ENCODE data around the gene LRTM1.
A peak's percentile ranks its signal among the peaks of the same experiment; 100 is the strongest.

LRTM1 gene

DNA sequence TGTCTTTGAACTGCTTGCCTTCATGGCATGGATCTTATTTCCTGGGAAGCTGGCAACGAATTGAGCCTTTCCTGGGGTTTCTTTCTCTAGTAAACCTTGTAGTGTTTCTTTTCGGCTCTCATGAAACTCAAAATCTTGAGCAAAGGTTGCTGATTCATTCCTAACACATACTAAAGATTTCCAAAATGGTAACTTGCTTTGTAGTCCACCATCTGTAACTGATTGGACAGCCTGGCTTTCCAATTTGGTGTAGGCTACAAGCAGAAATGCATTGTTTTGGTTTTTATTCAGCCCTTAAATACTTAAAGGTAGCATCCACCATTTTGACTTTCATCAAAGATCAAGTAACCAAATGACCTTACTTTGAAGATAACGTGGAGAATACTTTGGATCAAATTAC is 38.1 kb downstream of the LRTM1 start:
- DNase-seq = no peak

DNA sequence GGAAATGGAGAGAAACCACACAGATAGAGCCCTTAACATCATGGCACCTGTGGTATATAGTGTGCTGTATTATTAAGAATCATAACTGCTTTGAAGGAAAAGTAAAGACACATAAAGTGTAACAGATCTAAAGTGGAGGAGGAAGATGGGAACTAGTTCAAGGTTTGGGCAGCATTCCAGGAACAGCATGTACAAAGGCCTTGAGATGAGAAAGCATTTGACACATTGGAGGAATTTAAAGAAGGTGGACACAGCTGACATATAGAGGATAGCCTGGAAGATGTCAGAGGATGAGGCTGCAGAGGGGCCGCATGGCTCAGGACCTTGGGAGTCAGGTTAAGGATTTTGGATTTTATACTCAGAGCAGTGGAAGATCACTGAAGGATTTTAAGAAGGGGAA is 39.0 kb downstream of the LRTM1 start:
- no peak for DNase-seq

DNA sequence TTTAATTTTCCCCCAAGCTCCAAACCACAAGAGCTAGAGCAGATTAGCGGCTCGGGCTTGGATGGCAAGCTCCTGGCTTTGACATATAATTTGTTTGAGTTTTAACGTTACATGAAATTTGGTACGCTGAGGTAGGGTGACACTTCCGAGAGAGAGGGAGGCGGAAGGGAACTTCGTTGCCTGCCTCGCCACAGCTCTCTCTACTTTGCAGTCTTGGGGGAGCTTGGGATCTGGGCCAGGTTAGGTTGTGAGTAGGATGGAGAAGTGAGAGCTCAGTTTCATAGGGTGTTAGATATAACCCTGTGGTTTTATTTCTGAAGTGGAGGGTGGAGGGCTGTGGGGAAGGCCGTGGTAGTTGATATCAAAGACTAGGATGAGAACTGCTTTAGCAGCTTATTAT is 39.7 kb downstream of the LRTM1 start:
- DNase-seq = no peak

DNA sequence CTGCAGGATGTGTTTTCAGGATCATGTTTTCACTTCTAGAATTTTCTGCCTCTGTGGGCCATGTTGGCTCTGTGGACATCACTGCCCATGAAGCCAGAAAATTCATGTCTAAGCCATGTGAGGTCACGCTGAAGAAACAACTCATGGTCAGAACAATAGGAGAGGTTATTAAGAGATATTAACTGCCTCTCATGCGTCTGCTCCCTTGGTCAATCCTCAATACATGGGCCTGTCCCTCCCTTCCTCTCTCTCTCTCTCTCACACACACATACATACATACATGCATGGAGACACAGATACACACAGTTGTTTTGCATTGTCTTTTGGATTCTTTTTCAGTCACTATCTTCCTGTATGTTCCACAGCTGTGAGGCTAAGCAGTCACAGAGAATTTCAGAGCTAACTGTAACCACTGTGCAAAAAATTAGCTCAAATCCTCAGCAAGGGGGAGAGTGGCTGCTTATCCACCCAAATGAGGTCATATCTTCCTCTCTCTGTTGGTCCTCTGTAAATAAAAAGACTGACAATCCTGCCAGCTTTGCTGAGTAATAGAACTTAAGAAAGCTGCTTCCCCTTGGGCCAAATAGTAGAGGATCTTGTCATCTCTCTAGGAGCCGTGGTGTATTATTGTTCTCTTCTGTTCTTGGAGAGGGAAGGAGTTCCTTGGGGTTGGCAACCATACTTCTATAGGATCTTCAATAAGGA is 45.6 kb downstream of the LRTM1 start:
- no peak for DNase-seq

DNA sequence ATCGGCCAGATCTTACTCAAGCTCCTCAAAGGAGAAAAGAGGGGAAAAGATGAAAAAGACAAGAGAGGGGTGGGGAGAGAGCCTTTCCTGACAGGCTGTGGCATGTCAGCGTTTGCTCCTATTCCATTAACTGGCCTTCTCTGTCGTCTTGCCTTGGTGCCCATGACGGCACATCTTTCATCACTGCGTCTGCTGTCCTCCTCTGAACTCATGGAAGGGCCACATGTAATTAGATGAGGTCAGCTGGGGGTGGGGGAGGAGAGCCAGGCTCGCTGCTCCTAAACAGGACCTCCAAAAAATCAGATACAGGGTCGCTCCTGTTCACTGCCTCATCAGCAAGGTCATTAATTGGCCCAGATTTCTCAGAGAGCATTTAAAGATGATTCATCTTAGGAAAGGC is 49.7 kb downstream of the LRTM1 start:
- no peak for DNase-seq

DNA sequence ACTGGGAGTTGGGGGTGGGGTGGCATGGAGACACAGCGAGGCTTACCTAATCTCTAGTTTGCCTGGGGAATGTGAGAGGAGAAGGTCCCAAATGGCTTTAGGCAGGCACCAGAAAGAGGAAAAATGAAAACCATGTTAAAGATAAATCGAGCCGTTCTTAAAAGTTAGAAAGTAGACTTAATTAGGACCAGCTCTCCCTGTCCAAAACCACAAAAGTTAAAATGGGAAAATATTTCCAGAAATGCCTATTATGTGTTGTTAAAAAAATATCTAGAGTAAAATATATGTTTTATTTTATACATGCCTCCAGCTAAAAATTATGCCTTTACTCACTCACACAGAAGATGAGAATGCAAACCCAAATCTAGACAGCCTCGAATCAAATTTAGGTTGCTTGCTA is 50.1 kb downstream of the LRTM1 start:
- DNase-seq = no peak

DNA sequence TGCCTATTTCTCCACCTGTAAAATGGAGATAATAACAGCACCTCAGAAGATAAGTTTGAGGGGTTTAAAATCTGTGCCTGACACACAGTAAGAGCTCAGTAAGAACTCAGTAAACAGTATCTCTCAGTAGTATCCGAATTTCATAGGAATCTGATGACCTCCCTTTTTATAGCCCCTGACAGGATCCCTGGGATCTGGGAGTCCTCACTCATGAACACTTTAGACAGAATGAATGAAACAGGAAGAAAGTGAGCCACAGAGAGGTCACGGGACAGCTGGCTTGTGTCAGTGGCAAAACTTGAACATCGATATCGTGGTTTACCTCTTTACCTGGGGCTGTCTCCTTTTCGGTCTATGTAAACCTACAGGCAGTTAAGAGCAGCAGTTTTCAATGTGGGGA is 51.2 kb downstream of the LRTM1 start:
- DNase-seq = no peak

DNA sequence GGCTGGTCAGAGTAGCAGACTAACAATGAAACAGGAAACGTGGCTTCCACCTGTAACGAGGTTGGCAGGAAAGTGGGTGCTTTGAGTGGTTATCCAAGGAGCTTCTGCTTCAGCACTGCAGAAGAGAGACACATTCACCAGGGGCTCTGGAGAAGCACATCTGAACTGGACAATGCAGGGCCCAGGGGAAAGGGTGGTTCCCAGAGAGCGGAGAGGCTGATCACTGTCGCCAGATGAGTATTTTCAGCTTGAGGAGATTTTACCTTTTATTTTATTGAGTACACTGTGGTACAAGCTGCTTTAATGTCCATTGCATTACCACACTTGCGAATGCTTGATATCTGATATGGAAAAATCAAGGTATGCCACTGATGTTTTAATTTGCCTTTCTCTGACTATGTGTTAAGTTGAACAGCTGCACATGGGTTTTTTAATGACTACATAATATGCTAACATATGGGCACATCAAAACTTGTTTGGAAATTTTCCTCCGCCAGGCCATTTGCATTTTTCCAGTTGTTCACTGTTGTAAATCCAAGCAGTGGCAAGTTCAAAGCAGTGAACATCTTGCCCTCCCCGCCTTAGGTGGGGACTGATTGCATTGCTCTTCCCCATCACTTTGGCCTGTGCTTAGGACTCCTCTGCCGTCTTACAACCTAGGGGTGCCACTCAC is 52.1 kb downstream of the LRTM1 start:
- DNase-seq = no peak

DNA sequence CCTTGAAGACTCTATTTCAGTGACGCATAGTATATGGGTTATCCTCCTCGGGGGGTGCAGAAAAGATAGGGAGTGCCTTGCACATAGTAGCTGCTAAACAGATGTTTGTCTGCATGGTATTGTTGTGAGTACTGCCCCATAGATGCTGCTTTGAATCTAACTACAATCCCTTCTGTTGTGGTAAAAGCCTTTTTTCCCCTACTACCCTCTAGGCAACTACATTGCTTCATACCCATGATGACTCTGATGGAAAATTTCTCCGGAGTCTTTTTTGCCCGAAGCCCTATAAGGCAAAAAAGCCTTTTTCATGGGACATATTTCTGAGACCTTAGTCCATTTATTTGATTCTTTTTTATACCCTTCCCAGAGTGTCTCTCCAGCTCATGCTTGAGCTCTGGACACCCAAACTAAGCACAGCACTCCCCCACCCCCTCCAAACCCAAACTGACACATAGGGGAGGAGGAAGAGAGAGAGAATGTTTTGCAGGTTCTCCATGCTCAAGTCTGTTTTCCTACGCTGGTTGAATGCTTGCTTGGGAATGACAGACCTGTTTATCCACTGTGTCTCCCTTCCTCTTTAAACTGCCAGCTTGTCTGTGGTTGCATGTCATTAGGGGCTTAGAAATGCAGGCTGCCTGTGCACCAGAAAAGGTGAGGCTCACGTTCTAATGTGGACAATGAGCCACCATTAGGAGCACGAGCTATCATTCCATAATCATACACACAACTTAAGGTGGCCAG is 52.9 kb downstream of the LRTM1 start:
- DNase-seq = no peak

DNA sequence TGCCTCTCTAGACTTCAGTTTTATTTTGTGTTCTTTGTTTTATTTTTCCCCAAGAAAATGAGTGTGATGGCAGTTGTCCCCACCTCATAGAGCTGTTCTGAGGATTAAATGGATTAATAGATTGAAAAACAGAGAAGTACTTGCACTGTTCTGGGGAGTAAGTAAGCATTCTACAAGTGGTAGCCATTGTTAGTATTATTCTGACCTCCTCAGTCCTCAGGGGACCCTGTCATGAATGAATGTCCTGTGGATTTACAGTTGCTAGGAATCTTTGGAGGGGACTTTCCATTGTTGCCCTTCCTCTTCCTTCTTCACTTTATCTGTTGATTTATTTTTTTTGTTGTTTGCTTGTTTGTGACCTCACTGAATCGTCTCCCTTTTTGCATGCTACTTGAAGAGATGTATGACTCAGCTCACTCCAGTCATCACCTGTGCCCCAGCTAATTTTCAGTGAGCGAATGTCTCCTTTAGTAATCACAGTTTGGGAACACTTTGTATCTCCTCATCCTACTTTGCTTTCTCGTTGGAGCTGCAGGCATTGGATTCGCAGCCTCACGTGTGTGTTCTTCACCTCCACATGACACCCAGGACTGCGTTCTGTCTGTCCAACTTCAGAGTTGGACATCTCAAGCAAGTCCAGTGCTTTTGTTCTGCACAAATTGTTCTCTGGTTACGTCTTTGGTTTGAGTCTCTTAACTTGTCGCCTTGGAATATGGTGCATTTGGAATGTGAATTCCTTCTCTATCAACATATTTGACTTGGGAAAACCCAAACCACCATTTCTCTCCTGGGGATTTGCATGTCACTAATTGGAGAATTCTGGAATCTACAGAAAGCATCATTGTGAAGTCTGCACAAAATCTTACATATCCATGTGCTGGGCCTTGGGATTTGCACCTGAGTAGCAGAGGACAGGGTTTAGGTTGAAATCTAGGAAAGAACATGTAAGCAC is 54.5 kb downstream of the LRTM1 start:
- DNase-seq = no peak

DNA sequence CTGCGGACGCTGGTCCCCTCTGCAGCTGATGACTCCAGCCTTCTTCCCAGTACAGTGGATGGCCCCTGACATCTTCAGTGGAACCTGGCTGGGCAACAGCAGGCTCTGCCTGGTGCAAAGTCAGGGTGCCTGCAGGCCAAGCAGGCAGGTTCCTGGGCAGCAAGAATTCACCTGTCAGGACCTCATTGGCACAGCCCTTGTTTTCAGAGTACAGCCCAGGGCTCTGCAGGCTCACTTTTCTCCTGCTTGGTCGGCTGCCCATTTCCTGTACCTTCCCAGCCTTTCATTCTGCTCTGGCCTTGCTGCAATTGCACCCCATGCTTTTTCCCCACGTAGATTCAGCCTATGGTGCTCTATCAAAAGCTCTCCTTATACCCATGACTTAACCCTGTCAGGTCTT is 56.0 kb downstream of the LRTM1 start:
- no peak for DNase-seq

DNA sequence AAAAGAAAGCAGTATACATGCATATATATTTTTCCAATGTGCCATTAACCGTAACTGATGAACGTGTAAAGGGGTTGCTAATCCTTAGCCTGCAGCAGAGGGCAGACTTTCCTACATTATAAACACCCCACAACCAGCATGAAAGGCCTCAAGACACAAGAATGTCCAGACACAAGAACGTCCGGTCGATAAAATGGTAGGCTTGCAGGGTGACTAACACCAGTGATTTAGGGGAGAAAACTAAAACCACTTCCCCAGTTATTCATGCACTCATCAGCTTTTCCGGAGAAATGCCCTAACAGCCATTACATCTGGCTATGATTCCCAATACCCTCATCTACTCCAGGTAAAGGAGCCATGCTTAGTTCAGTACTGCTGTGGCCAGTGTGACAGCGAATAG is 57.4 kb downstream of the LRTM1 start:
- peak in 1 of 2 experiments; percentile 11 for DNase-seq
